ENCODE data around the gene BLOC1S1.

The BLOC1S1 gene

DNA sequence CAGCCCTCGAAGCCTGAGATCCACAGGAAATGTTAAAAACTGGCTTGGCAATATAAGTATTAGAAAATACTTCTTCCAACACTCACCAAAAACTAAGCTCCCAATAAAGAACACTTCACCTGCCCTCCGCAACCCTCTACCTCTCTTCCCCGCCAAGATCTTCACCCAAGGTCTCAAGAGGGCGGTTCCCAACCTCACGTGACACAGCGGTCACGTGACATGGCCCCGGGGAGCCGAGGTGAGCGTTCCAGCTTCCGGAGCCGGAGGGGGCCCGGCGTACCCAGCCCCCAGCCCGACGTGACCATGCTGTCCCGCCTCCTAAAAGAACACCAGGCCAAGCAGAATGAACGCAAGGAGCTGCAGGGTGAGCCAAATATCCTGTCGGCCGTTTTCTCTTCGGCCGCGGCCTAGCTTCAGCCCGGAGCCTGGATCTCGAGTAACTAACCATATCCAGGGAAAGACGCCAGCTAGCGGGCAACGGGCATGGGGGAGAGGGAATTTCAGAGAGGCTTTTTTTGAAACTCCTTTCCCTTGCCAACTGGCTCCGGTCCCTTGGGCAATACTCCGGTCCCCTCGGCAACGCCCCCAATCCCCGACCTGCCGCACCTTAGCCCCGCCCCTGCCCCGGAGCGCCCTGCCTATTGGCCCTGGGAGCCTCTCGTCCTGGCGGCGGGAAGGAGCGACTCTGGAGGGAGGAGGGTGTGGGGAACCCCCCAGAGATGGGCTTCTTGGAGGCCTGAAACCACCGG lies at the start of gene BLOC1S1:
Gene BLOC1S1 (plus strand): TSS at position 214 of the 749 bp plus-strand sequence. CDS start 6 bp downstream, at position 220.
- DNase-seq, result peak; percentile 94

DNA sequence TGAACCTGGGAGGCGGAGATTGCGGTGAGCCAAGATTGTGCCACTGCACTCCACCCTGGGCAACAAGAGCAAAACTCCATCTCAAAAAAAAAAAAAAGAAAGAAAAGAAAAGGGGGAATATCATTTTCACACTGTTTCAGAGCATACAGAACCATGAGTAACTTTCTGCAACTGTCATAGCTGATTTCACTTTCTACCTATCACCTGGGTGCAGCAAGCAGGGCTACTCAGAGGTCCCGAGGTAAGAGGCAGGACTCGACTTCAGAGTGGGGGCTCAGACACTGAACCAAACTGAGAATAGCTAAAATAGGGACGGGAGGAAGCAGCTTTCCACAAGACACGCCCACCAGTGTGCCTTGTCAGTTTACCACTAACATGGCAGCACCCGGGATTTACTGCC lies 49.3 kb upstream of the BLOC1S1 start:
- DNase-seq, result no peak

- DNase-seq, result no peak
Measured at GRCh38 chr12:55670276-55670675, 45.6 kb upstream of the BLOC1S1 start.

DNA sequence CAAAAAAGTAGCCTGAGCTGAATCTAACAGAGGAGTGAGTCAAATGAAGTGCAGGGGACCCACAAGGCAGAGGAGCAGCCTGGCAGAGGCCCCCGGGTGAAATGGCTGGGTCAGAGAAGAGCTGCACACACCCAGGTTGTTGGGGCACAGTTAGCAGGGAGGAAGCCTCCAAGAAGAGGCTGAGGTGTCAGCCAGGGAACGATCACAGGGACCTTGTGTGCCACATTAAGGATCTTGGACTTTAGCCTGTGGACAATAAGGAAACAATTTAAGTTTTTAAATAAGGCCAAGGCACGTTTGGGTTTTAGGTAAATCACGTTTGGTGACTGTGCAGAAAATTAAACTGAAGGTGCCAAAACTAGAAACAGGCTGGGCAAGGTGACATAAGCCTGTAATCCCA lies 44.1 kb upstream of the BLOC1S1 start:
- no peak for DNase-seq

DNA sequence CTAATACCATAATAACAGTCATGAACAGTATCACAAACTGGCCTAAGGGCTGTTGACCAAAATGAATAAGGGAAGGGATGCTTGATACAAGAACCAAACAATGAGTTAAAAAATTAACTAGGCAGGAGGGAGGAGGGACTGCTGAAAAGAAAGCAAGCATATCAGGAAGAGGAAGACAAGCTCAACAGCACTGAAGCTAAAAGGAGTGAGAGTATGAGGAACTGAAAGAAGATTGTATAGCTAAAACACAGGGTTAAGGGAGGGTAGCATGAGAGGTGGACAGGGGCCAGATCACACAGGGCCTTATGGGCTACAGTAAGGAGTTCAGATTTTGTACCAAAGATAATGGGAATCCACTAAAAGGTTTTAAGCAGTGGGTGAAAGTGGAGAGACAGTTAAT lies 42.2 kb upstream of the BLOC1S1 start:
- no peak for DNase-seq

- no peak for DNase-seq
Measured at GRCh38 chr12:55675666-55676065, 40.2 kb upstream of the BLOC1S1 start.

DNA sequence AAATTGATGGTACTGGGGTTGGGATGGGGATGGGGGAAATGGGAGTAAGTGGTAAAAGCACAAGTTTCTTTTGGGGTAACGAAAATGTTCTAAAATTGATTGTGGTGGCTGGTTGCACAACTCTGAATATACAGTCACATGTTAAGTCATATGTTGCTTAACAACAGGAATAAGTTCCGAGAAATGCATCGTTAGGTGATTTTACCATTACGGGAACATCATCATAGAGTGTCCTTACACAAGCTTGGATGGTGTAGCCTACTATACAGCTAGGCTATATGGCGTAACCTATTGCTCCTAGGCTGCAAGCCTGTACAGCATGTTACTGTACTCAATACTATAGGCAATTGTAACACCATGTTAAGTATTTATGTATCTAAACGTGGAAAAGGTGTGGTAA lies 39.1 kb upstream of the BLOC1S1 start:
- no peak for DNase-seq

DNA sequence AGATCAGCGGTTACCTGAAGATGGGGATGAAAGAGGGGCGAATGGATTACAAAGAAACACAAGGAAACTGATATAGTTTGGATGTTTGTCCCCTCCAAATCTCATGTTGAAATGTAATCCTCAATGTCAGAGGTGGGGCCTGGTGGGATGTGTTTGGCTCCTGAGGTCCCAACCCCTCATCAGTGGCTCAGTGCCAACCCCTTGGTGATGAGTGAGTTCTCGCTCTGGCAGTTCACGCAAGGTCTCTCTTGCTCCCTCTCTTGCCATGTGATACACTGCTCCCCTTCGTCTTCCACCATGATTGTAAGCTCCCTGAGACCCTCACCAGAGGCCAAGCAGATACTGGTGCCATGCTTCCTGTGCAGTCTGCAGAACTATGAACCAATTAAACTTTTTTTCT lies 36.2 kb upstream of the BLOC1S1 start:
- DNase-seq, result no peak

- peak; percentile 4 for DNase-seq
Measured at GRCh38 chr12:55681142-55682077, 34.4 kb upstream of the BLOC1S1 start.

GRCh38 chr12:55682087-55682796 lies 33.6 kb upstream of the BLOC1S1 start:
- DNase-seq, result no peak

DNA sequence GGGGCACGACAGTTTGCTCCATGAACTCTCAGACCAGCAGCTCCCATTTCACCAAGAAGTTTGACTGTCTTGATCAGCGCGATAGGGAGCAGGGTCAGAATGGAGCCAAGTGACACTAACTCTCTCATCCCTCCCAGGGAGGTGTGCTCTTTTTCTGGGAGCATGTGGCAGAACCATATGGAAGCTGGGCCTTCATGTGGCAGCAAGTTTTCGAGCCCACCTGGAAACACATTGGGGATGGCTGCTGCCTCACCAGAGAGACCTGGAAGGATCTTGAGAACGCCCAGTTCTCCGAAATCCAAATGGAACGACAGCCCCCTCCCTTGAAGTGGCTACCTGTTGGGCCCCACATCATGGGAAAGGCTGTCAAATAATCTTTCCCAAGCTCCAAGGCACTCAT lies 32.2 kb upstream of the BLOC1S1 start:
- DNase-seq, result no peak

DNA sequence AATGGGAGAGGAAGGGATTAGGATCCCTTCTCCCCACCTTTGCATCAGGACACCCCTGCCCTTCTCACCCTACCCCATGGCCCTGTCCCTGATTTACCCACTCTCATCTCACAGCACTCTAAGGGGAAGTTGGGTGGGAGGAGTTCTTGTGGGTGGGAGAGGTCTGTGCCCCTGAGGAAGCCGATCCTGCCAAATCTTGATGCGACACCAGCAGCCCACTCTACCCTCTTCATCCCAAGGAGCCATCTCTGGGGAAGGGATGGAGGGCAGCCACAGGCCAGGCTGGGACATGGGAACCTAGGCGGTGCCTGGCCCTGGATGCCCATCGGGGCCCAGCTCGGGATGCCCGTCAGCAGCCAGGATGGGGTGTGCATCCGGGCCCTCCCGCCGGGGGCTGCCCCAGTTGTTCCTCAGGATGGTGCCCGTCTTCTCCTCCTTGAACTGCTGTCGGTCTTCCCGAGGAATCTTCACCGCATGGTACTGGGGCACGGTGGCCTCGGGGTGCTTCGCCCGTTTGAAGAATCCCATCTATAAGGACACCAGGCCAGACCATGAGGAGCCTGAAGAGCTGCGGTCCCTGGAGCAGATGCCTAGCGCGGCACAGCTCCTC lies 31.0 kb upstream of the BLOC1S1 start:
- no peak for DNase-seq

DNA sequence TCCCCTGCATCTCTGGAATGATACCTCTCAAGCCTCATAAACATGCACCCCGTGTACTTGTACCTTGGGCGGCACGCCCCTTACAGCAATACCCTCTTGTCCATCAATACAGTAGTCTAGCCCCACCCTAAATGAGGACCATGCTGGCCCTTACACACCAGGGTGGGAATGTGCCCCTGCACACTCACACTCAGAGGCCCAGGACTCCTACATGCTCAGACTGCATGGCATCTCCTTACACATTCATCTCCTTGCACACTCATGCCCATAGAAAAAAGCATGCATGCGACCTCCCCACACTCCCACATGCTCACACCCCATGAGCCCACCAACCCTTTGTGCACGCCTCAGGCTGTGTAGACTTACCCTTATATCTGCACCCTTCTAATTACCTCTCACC lies 30.2 kb upstream of the BLOC1S1 start:
- no peak for DNase-seq

GRCh38 chr12:55686366-55687010 lies 29.4 kb upstream of the BLOC1S1 start:
- no peak for DNase-seq

GRCh38 chr12:55687746-55688145 lies 28.1 kb upstream of the BLOC1S1 start:
- peak; percentile 46 for DNase-seq

- DNase-seq, result no peak
Measured at GRCh38 chr12:55688716-55689655, 26.9 kb upstream of the BLOC1S1 start.

- no peak for DNase-seq
Measured at GRCh38 chr12:55692631-55693322, 23.1 kb upstream of the BLOC1S1 start.

- DNase-seq, result no peak
Measured at GRCh38 chr12:55693323-55694187, 22.3 kb upstream of the BLOC1S1 start.

- no peak for DNase-seq
Measured at GRCh38 chr12:55694188-55694515, 21.7 kb upstream of the BLOC1S1 start.

DNA sequence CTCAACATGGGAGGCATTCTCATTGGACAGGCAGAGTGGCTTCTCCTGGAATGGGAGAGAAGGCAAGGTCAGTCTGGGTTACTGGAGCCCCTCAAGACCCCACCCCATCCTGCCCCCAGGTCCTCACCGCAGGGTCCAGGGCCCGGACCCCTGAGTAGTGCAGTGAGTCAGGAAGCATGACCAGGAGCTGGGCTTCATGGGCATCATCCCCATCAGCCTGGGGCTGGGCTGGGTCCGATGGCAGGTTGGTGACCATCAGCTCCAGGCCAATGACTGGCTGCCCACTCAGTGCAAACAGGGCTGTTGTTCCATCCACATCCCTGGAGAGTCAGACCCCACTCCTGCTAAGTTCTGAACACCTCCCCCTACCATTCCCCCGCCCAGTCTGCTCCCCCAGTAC lies 21.2 kb upstream of the BLOC1S1 start:
- DNase-seq, result no peak
